Right ventricle myocardium inferior (tissue), 1 donor: ENCODE measurements around the gene ARHGAP28. TPM values are rescaled to one million over a fixed set of nuclear protein-coding genes. Genes with fewer than 3 reads are reported as not detected.

ENCODE experiments used
- ATAC-seq: fragments of 200-7000 bp; cut with Tn5 transposase; one replicate; pipeline ENCODE4 v1.9.1; 2020; ENCODE audit warnings: mild to moderate bottlenecking, moderate library complexity
- DNase-seq: peaks from one replicate; pipeline ENCODE4 v3.0.0; 2021; ENCODE audit errors: missing footprints
- intact Hi-C: fragments of 100-400 bp; cut with DNase I; formaldehyde crosslinking; loops from one replicate; pipeline ENCODE4 v1.11.0; 2022
- total RNA-seq: library from RNA; stranded (reverse); fragmentation: NEBNext Ultra II Directional; extraction: Animal tissue kit (Norgen Biotek cat#: 25700); gene quantifications from one replicate; pipeline ENCODE4 v1.2.1, GENCODE V29; 2021
- donor health status: DM: no; HTN: yes; CAD: no; lungs with severe emphysema.

The ARHGAP28 gene
- total RNA-seq, 1 donor from 2014 or later, result 1.1 TPM

DNA sequence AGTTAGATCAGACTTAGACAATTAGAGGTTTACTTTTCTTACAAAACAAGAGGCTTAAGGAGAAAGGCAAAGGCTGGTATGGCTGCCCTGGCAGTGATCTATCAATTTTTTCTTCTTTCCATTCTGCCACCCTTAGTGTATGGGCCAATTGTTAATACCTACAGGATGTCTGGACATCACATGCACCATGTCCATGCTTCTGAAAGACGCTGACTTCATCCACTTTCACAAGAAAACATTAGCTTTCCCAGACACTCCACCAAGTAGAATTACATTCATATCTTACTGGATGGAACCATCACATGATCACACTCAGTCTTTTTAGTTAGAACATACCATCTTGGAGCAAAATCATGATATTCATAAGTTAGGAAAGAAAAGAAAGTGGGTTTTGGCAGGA is 120.9 kb downstream of the ARHGAP28 start:
- no peak for DNase-seq
- intact Hi-C loops, result no loop called here
- ATAC-seq, result no peak

DNA sequence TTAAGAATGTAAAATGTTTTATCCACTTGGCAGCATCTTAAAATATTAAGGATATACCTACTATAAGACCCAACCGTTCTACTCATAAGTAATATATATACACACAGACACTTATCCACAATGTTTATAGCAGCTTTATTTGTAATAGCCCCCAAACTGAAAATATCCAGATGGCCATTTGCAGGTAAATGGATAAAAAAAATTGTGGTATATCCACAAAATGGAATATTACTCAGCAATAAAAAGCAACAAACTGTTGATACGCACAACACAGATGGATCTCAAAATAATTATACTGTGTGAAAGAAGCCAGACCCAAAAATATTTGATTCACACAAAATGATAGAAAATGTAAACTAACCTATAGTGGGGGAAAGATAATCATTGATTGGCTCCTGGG is 122.0 kb downstream of the ARHGAP28 start:
- intact Hi-C loops, result no loop called here
- DNase-seq (no peak), ATAC-seq (no peak)

DNA sequence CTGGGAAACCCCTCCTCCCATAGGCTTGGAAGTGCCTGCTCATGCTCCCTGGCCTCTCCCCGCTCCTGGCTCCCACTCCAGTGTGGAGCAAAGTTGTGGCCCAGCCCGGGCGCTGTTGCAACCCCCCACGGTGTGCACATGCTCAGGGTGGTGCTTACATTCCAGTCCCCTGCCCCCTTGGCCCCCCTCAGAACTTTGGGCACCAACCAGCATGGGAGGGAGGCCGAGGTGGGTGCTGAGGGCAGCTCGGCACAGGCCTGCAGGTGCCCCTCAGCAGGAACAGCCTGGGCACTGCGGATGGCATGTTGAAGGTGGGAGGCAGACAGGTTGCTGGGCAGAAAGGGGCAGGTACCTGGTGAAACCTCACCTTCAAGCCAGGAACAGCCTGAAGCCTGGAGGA is 125.3 kb downstream of the ARHGAP28 start:
- ATAC-seq (no peak), DNase-seq (no peak)
- intact Hi-C loops, result no loop called here

DNA sequence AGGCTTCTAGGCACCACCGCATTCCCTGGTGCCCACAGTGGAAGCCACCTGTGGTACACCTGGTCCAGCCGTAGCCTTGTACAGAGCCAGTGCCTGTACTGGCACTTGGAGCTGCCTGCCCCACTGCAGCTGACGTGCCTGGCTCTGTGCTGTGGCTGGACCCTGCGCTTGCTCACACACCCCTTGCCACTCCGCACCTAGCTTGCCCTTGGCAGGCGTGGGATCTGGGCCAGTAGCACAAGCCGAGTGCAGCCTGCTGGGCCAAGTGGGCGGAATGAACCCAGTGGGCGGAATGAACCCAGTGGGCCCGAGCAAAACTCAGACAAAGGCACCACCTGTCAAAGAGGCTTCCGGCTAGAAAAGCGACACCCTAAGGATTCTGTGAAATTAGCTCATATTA is 126.3 kb downstream of the ARHGAP28 start:
- DNase-seq, result no peak
- intact Hi-C loops, result no loop called here
- ATAC-seq, result no peak

DNA sequence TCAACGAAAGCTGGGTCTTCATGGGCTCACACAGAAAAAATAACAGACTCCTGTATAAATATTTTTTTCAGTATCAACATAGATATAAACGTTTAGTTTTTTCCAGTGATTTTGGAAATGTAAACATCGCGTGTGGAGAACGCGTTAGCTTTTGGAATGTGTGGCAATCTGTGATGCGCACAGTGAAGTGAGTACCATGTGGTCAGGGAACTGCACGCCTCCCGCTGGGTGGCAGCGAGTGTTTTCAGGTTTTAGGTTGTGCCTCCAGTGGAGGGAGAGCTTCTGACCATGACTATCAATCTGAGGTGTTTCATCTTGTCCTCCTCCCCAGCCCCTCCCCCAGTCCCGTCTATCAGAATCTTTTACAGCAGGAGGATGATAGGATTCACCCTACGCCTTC is 127.8 kb downstream of the ARHGAP28 start:
- ATAC-seq, result no peak
- intact Hi-C loops, result no loop called here
- no peak for DNase-seq

DNA sequence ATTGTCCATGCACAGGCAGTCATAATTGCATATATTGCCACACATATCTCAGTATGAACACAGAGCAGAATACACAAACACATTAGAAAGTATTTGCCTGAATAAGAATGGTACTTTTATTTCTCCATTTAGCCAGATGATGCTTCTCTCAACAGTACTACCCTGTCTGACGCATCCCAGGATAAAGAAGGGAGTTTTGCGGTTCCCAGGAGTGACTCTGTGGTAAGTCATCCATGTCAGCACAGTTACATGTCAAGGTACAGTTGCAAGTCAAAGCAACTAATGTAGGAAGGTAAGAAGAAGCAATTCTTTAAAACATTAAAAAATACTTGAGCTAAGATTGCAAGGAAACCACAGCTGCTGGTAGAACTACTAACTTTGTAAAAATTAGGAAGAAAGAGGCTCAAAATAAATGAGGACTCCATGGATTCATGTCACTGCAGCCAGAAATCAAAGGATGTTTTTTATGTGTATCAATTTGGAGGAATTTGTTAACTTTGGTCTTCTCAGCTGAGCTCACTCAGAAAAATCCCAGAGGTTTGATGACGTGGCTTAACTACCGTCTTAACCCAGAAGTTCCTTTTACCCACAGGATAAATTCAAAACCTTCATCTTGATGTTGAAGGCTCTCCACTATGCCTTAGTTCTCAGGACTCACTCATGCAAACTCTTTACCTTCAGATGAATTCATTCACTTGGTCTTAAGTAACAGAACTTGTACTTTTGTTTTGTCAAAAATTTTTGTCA is 130.3 kb downstream of the ARHGAP28 start:
- intact Hi-C loops, result no loop called here

DNA sequence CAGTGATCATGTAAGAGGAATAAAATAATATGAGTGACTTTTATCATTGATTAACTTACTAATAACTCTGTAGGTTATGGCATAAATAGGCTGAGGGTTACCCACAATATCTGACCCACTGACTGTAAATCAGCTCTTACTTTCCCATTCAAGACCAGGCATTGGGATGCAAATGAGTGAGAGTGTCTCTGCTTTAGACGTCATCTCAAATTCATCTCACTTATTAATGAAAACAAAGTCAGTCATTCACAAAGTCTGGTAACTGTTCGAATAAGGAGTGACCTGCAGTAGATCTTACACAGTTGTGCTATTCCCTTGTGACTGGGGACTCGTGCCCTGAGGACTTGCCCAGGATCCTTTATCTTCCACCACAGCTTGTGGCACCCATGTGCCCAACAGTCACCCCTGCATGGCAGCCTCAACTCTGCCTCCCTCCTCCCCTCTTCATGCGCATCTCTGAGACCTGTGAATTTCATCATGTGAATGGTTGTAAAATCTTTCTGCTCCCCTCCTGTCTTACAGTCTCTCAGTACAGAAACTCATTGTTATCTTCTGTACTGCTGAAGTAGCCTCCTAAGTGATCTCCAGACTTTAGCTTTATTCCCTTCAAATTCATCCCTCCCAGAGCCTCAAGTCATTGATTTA is 131.4 kb downstream of the ARHGAP28 start:
- DNase-seq (no peak), ATAC-seq (no peak)
- intact Hi-C loops, result no loop called here

More for the DNA sequence above, 130.3 kb downstream of the ARHGAP28 start:
- ATAC-seq, result no peak
- no peak for DNase-seq

DNA sequence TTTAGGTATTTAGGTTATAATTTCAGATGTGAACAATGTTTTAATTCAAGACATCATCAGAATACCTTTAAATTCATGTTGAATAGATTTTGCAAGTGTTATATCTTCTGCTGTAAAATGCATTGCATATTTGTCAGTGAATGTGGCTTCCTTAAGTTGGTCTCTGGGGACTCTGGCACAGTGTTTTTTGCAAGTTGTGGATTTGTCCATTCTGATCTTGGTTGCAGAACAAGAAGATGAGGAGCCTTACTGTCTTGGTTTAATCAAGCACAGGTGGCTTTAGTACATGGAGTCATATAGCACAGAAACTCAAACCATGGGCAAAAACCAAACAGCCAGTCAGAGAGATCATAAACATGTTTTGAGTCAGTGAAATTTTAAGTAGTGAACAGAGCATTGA is 135.7 kb downstream of the ARHGAP28 start:
- intact Hi-C loops, result no loop called here
- no peak for ATAC-seq
- DNase-seq, result no peak

DNA sequence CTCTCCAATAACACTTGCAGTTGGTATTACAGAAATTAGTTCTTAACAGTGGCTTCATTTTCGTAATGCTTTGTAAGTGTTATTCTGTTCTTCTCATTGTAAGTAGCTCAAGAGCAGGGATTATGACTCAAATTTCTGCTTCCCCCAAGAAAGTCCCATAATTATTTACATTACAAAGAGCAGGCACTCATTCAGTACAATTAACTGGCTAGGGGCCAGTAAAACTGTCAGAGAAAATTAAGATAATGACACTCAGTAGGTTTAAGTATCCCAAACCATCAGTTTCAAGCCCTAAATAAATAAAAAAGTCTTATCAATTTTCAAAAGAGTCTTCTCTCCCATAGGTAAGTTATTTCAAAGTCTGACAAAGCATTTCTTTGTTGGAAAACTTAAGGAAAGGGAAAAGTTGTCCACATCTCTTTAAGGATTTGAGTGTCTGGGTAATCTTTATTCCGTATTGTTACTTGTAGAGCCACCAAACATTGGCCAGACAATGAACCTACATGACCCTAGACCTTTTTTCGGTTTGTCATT is 137.1 kb downstream of the ARHGAP28 start:
- no peak for ATAC-seq
- intact Hi-C loops, result no loop called here
- no peak for DNase-seq

DNA sequence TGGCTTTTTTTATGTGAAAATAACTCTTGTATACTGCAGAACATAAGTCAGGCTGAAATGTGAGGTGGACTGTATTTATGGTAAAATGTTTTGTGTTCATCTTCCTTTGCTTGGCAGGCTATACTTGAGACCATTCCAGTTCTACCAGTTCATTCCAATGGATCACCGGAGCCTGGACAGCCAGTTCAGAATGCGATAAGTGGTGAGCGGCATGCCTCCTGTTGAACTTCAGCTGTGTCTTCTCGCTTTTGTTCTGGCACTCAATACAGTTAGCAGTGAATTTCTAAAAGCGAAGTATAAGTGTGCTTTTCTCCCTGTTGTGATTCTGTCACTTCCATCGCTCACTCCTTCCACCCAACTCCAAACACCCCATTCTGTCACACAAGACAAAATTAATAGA is 138.5 kb downstream of the ARHGAP28 start:
- intact Hi-C loops, result no loop called here
- ATAC-seq (no peak), DNase-seq (no peak)

DNA sequence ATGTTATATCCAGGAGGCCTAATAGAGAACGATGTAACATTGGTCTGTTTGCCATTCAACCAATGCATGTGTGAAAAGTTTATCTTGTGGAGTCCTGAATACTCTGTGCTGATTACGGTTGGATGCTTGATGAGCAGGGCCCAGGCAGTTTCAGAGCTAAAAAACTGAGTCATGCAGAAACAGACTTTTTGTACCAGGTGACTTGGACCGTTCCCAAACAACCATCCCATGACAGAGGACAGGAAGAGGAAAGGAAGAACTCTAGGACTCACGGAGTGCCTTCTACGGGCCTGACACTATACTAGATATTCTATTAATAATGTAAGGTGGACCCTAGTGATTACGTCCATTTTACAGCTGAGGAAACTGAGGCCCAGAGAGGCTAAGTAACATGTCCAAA is 142.1 kb downstream of the ARHGAP28 start:
- DNase-seq (no peak), ATAC-seq (no peak)
- intact Hi-C loops, result no loop called here

DNA sequence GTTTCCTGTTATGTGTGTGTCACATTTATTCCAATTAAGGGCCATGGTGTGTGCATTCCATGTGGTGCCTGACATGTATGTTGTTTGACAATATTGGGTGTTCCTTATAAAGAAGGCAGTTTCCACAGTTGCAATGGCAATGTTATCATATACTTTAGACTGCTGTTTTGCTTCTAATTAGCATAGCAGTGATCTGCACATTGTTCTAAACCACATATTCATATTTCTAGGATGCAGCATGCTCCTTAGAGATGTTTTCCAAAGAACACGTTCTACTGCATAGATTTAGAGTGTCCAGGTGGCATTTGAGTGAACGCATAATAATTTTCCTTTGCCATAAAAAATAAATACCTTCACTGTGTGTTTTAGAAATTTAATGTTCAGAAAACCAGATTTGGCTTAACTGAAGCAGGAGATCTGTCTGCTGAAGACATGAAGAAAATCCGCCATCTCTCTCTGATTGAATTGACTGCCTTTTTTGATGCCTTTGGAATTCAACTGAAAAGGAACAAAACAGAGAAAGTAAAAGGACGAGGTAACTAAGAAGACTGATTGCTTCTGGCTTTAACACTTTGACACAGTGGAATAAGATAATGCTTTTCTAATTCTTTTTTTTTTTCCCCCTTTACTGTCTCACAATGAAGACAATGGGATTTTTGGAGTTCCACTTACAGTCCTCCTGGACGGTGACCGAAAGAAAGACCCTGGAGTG is 143.7 kb downstream of the ARHGAP28 start:
- ATAC-seq (no peak), DNase-seq (no peak)
- intact Hi-C loops, result no loop called here

DNA sequence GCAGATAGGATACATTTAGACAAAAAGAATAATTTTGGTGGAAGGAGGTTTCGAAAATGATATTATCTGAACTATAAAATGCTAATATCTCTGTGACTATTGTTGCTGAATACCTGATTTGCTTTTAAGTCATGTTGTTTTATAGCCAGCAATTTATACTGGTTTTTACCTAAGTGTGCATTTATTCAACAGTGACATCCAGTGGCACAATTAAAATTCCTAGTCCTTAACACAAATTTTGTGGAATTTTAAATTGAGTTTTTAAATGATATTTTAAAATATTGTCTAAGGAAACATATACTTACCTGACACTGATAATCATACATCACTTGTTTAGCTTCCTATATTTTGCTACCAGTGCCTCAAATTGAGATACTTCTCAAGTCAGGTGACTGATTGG is 144.8 kb downstream of the ARHGAP28 start:
- ATAC-seq (no peak), DNase-seq (no peak)
- intact Hi-C loops, result no loop called here

DNA sequence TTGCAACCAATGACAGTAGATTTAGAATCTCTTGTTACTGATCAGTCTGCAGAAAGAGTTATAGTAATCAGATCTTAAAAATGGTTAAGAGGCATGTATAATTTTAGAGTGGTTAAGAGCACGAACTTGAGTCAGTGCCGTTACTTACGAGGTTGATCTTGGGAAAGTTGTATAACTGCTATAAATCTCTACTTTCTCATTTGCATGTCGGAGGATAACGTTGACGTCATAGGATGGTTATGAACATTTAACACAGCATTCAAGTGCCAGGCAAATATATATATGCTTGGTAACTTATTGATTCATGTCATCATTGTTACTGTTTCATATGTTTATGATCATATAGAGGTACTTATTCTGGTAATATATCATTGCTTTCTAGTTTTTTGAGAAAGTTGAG is 146.2 kb downstream of the ARHGAP28 start:
- DNase-seq, result no peak
- ATAC-seq, result no peak
- intact Hi-C loops, result no loop called here

DNA sequence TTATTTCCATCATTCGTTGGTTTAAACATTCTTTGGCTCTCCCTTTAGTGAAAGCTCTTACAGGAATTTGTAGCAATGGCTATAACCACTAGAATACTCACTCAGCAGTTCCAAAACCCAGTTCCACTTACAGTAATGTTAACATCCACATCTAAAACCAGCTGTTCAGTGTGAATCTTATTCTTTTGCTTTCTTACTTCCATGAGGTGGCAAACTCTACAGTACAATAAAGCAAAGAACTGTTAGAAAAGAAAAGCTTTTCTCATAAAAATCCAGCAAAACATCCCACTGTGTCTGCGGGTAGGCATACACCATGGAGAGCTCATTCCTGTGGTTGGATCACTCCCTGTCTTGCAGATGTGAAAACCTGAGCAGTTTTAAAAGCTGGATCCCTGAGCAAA is 147.1 kb downstream of the ARHGAP28 start:
- intact Hi-C loops, result no loop called here
- DNase-seq (no peak), ATAC-seq (no peak)

DNA sequence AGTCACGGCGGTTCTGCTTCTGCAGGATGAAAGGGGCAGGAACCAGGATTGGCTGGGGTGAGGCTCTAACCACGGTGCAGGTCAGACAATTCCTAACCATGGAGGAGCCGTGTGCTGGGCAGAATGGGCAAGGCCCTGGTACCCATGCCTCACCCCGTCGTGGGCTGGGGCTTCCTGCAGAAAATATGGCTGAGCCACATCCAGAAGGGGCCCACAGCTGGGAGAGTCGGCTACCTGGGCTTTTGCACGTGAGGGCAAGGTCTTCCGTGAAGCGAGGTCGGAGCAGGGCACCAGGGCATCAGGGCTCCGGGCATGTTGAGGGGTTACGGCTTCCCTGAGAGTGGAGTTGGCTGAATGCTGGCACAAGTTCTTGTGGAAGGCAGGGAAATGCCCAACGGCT is 147.8 kb downstream of the ARHGAP28 start:
- ATAC-seq (no peak), DNase-seq (no peak)
- intact Hi-C loops, result no loop called here

DNA sequence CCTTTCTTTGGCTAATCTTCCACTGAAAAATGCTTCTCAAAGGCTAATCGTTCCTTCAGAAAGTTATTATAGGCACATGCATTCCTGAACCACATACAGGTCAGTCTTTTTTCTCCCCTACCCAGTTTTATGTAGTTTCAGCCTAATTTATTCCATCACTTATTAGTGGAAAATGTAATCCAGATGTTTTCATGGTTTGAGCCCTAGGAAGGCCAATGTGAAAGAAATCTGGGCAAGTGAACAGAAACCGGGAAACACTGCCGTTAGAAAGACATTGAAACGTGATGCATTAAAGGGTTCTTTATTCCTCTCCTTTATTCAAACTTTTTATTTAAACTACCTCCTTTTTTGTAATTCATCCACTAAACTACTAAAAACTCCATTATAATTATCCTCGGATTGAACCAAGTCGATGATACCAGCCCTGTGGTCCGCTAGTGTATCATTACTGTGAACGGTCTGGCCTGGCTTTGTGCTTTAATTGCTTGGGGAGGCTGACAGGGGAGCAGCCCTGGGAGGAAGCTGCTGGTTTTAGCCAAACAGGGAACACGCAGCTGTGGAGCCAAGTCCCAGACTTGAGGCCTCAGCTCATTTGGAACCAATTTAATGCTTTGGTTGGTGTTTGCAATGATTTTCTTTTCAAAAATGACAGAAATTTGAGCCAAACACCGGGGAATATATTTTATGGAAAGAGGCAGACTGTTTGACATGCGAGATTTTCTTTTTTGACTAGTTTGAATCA is 149.2 kb downstream of the ARHGAP28 start:
- ATAC-seq (peak; percentile 75), DNase-seq (no peak)
- intact Hi-C loops, result no loop called here

DNA sequence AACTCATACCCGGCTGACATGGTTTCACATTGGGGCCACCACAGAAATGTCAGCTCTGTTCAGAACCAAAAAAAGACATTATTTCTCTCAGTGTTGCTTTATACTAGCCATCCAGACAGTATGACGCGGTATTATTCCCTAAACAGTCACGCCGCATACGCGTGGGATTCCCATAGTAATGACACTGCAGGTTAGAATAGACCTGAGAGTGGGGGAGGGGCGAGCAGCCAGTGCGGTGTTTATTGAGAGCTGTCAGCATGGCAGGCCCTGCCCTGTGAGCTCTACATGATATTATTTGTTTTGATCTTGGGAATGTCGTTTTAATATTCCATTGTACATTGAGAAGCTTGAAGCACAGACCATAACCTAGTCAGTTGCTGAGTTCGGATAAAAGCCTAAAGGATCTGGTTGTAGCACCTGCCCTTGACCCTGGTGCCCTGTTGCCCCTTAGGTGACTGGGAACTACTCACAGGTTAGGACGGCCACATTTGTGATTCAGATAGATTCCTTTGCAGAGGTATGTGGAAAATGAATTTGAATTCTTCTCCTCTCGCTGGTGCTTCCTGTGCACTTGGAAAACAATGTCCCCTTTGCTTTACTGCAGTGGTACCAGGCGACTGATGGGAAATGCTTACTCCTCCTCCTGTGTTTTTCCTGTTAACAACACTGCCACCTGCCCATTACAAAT is 150.1 kb downstream of the ARHGAP28 start:
- ATAC-seq (no peak), DNase-seq (no peak)
- intact Hi-C loops, result loop anchor here (5.0 kb wide), 2 partner anchors 152 to 1012 kb away; partner anchors contain the start of gene ARHGAP28
